Activated effector memory CD4-positive, alpha-beta T cell treated with Interleukin-2 at 50 U/mL for 16 hours (primary cell): Measurements from ENCODE around the gene CPM.

Experiments used
- DNase-seq: peaks from one replicate; pipeline ENCODE4 v3.0.0-alpha.2; 2020

CPM gene

DNA sequence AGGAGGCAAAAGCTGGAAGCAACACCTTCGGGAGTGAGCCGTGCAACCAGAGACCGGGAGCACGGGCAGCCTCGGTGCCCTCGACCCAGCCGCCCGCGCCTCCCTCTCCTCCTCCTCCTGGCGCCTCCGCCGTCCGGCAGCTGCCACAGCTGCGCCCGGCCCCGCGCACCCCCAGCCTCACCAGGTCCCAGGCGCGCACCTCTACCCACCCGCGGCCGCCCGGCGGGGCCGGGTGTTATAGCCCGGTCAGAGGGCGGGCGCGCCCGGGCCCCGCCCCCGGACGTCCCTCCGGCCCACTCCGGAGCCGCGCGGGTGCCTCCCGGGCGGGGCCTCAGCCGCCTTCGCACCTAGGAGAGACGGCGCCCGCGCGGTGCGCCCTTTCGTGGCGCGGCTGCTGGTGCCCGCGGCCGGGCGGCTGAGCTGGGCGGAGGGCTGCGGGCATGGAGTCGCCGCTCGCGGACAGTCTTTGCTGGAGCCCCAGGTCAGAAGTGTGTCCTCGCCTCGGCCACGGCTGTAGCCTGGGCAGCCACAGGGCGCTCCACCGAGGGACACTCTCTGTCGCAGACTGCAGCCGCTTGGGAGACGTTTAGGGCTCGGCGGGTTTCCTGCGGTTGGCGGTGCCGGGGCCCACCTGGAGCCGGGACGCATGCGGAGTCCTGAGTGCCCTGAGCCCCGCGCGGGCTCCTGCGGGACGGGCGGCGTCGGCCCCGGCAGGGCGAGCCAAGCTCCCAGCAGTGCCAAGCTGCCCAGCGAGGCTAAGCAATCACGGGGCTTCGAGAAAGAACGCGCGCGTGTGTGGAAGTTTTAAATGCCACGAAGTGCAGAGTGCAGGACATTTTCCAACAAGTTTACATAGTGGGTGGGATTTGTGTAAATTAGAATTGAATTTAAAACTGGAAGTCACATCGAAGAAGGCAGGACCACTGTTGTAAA is at the start of gene CPM:
CPM (minus strand) TSS at position 211 of the 933 bp plus-strand sequence. CDS start 334 bp downstream, outside the sequence.
- peak; percentile 61 for DNase-seq

DNA sequence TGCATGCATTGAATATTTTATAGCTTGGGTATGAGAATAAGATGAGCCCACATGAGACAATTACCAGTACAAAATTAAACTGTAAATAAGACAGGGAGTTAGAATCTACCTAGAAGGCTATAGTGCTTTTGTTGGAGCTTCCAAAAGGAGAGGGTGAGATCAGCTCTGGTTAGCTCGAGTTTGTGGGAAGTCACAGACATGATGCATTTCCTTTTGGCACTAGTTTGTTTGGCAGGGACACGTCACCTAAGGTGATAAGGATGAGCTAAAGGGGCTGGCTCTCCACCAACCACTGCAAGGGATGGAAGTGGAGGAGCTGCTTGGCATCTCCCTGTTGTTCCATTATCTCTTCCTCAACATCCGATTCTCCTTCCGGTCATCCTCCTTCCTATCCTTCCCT is 48.5 kb upstream of the CPM start:
- no peak for DNase-seq

DNA sequence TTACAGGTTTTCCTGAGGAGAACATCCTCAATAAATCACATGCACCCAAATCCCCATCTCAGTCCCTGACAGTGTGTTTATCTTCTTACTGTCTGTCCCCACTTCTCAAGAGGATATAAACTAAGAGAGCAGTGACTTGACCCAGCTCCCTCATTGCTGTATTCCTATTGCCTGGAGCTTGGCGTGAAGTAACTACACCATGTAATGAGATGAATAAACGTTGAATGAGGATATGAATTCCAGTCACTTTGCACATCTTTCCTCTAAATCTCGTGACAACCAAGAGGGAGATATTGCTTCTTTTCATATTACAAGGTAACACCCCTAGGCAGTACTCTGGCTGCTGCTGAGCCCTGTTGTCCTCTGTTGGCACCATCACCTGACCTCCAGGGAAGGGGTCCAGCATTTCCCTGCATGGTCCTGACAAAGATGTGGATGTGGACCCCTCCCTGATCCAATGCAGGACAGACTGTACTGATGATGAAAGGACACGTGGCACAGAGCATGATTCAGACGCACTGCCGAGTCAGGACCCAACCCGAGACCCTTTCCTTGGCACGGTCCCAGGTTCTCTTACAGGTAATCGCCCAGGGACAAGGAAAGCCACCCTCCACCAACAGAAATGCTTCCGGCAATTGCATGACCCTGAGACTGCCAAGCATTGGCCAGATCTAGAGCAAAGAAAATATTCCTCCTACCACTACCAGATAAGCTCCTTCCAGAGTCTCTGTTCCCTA is 47.7 kb upstream of the CPM start:
- DNase-seq, result no peak

GRCh38 chr12:68978678-68979077 is 45.7 kb upstream of the CPM start:
- DNase-seq, result no peak

GRCh38 chr12:68977909-68978610 is 45.1 kb upstream of the CPM start:
- DNase-seq, result no peak

DNA sequence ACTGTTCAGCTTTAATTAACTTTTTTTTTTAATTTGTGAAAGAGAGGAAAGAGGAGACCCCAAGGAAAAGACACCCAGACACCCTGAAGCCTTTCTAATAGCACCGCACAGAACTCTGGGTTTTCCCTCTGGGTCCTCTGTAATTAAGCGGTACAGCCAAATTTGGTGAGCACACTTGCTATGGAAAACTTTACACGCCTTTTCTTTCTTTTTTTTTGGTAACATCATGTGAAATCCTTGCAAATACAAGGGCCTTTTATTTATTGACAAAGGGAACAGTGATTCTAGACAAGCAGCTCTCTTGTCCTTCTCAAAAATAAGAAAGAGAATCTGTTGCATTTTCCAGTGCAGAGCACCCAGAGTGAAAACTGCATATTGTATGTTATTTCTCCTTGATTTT is 44.4 kb upstream of the CPM start:
- DNase-seq, result no peak

GRCh38 chr12:68976395-68976841 is 43.4 kb upstream of the CPM start:
- DNase-seq, result no peak

GRCh38 chr12:68975811-68976210 is 42.8 kb upstream of the CPM start:
- no peak for DNase-seq

- no peak for DNase-seq
These were observed 39.6 kb upstream of the CPM start for GRCh38 chr12:68972595-68972994.

DNA sequence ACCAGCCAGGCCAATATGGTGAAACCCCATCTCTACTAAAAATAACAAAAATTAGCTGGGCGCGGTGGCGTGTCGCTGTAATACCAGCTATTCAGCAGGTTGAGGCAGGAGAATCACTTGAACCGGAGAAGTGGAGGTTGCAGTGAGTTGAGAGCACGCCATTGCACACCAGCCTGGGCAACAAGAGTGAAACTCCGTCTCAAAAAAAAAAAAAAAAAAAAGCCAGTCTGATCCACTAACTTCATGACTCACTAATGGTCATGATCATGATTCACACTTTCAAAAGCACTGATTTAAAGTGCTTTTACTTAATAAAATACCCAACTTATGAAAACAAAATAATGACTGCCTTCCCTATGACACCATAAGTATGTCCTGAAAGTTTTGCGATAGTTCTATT is 38.4 kb upstream of the CPM start:
- DNase-seq, result no peak

DNA sequence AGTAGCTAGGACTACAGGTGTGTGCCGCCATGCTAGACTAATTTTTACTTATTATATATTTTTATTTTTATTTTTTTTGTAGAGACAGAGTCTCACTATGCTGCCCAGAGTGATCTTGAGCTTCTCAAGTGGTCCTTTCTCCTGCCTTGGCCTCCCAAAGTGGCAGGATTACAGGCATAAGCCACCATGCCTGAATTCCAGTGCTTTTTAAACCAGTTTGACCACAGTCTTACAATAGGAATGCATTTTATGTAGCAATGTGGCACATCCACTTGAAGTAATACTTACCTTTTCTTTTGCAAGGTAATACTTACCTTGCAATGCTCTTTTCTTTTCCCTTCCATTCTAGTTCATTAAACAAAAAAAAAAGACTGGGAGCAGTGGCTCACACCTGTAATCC is 38.0 kb upstream of the CPM start:
- DNase-seq, result no peak

- no peak for DNase-seq
These were observed 37.3 kb upstream of the CPM start for GRCh38 chr12:68970306-68970705.

DNA sequence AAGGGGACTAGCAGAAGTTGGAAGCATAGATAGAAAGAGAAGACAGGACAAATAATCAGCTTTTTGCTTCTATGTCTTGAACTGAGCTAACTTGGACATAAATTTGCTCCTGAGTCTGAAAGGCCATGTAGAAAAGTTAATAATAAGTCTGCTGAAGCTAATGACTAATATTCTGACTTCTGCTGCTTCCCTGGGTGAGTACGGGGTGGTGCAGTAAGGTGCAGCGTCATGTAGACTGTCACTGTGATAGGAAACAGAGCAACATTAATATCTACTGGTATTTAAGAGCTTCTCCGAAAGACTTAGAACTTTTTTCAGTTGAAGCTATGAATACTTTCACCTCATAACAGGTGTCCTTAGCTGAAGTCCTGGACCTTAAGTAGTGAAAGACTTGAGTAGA is 34.1 kb upstream of the CPM start:
- DNase-seq, result no peak

DNA sequence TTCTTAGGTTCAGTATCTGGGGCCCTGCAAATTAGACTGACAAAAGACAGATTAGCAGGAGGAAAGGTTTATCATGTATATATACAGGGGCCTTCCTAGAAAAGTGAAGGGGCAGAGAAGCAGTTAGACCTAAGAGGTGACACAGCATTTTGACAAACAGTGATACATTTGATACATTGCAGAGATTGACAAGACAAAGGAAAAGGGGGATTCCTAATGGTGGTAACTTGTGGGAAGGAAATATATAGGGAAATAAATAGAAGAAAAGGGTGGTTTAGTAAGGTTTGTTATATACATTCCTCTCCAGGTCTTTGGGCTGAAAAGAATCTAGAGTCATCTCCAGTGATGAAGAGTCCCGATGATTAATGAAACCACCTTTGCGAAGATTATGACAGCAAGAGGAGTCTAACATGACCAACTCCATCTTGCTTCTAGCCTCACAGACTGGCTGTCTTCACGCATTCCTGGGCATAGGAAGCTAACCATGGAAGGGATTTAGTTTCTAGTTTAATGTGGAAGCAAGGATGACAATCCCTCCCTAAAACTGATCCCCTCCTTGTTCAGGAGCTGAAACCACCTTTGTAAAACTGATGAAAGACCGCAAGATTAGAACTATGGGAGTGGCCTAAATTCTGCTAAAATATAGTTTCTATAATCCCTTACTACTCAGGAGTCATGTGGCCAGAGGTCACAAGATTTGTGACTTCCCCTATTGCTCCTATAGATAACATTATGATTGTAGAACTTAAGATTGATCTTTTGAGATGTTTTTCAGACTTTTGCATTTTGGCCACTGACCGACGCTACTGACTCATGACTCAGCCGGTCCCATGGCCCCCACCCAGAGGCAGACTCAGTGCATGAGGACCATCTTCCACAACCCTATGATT is 31.1 kb upstream of the CPM start:
- DNase-seq, result no peak

- DNase-seq, result no peak
These were observed 30.2 kb upstream of the CPM start for GRCh38 chr12:68962877-68963855.

DNA sequence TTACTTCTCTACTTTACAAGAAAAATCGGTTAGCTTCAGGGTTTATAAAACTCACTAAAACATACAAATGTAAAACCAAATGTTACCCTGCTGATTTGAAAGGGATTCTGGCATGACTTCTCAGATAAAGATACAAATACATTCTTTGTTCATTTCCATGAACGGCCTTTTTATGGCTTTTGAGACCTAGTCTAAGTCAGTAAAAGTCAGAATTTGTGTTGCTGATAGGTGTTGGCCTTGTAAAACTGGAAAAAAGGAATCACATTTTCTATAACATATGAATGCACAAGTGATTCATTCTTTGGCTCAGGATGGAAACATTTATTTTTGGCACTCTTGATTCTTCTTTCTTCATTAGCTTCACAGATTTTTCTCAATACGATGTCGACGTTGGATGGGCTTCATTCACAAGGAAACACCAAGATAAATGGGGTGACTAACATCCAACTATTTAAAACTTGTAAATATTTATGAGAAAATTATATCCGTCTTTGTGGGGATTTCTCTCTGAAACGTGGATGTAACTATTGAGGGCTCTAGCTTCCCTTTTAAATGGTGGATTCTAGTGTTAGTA is 27.0 kb upstream of the CPM start:
- DNase-seq, result no peak

- no peak for DNase-seq
These were observed 26.3 kb upstream of the CPM start for GRCh38 chr12:68959143-68959858.

DNA sequence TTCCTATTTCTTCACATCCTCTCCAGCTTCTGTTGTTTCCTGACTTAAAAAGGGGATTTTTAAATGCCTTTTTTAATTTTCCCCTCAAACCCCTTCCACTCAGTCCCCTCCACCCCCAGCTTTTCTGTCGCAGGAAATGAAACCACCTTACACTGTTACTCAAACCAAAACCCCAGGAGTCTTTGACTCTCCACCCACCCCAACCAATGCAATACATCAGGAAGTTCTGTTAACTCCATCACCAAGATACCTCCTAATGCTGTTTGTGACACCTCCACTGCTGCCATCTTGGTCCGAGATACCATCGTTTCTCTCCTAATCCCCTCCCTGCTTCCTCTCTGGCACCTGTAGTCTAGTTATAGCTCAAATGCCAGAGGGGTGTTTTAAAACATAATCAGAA is 25.4 kb upstream of the CPM start:
- no peak for DNase-seq

DNA sequence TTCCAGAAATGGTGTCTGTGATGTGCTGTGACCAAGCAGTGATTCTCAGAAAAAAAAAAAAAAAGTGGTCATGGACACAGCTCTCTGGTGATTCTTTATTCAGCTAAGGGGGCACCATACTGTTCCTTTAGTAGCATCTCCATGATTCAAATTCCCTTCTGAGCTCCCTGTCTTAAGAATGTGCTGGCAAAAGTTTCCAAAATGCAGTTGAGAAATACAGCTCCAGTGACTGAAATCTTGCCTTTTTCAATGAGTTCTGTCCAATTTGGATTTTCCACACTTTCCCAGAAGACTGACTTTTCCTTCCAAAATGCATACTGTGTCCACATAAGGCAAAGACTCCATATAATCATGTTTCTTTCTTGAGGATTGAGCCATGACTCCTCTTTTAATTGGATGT is 24.3 kb upstream of the CPM start:
- no peak for DNase-seq

- DNase-seq, result no peak
These were observed 23.5 kb upstream of the CPM start for GRCh38 chr12:68956466-68956865.
